GM21381 (cell line): ENCODE measurements around the gene HOXB7.
A peak's percentile ranks its signal among the peaks of the same experiment; 100 is the strongest.

Experiments
- ATAC-seq: cut with Tn5 transposase; IDR thresholded peaks from one replicate; pipeline ENCODE4 v1.9.1; 2021; ENCODE audit warnings: mild to moderate bottlenecking, moderate library complexity; ENCODE audit not compliant: unreplicated experiment

Gene HOXB7

DNA sequence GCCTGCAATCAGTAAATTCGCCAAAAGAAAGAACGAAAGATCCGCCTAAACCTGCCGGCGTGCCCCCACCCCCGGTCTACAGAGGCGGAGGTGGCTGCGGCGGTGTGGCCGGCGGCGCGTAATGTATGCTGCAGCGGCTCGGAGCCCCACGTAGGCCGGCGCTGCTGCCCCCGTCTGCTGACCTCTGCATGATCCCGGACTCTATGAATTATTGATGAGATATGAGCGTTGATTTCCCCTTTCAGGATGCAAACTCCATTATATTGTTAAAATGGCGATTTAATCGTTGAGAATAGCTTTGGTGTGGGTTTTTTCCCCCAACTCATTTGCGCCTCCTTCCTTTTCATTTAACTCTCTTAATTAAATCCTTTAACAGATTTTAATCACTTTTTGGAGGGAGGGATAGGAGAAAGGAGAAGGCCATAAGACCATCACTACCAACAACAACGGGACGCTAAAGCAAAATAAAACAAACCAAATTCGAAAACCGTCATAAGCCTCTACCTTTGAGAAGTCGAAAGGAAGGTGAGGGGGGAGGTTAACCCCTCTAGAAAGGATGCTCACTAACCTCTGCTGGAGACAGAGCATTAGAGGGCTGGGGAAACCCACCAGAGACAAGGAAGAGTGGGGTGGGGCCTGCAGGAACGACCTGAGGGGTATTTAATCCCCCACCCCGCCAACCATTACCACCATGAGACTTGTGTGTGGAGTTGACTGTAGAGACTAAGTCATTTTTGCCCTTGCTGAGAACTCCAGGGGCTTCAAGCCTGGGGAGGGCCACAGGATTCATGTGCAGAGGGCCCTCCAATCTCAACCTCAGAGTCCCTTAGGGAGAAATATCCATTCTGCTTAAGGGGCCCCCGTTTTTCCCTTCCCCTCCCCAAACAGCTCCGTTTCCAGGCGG lies 24.2 kb downstream of the HOXB7 start:
- no peak for ATAC-seq

GRCh38 chr17:48584223-48584741 lies 26.5 kb downstream of the HOXB7 start:
- no peak for ATAC-seq

GRCh38 chr17:48583708-48584222 lies 27.1 kb downstream of the HOXB7 start:
- no peak for ATAC-seq

DNA sequence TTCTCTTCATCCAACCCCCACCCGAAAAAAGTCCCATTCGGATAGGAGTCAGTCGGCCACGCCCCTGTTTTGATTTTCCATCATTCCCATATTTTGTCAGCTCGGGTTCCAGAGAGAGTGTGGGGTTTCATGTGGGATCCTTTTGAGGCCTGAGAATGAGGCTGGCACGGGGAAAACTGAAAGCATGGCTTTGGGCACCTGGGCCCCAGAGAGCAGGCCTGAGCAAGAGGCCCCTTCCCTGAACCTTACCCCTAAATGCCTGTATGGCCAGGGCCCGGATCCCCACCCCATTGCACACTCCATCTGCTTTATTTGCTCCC lies 28.1 kb downstream of the HOXB7 start:
- ATAC-seq, result no peak

GRCh38 chr17:48579760-48580554 lies 30.9 kb downstream of the HOXB7 start:
- ATAC-seq, result no peak

GRCh38 chr17:48579471-48579759 lies 31.4 kb downstream of the HOXB7 start:
- ATAC-seq, result no peak

DNA sequence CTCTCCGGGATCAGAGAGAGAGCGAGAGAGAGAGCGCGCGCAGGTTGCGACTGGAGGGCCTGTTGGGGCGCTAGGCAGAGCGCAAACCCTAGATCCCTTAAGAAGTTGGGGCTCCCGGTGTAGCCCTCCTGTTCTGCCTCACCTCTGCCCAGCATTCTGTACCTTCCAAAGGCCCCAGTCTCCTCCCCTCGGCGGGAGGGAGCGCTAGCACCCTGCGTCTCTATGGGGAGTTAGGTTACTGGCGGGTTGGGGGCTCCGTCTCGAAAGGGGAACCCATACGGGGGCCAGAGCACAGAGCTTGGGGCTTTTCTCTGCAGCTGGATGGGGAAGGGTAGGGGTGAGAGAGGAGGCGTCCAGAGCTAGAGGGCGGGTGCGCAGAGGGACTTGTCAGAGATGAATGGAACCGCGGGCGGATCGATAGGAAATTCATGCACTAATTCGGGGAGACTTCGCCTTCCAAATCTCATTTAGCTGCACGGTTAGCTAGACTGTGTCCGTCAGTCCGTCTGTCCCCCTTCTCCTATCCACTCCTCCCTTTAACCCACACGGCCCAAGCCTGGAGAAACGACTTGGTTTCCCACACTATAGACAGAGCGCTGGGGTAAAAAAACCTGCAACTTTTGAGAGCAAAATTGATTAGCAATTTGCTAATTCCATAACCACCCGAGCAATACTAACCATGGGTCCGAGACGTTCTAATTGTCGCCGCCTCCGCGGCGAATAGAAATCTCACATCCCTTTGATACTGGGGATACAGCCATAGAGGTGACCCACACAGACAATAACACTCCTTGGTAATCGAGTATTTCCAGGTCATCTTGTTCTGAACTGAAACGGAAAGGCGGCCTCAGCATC lies 32.0 kb downstream of the HOXB7 start:
- ATAC-seq, result peak; percentile 30

- ATAC-seq, result peak; percentile 57
These were observed 32.7 kb downstream of the HOXB7 start, which contains the start of gene HOXB4 for GRCh38 chr17:48577946-48578615. TSS of gene HOXB4 (minus strand) at chr17:48578350. CDS start at chr17:48578319, 31 bp downstream.

DNA sequence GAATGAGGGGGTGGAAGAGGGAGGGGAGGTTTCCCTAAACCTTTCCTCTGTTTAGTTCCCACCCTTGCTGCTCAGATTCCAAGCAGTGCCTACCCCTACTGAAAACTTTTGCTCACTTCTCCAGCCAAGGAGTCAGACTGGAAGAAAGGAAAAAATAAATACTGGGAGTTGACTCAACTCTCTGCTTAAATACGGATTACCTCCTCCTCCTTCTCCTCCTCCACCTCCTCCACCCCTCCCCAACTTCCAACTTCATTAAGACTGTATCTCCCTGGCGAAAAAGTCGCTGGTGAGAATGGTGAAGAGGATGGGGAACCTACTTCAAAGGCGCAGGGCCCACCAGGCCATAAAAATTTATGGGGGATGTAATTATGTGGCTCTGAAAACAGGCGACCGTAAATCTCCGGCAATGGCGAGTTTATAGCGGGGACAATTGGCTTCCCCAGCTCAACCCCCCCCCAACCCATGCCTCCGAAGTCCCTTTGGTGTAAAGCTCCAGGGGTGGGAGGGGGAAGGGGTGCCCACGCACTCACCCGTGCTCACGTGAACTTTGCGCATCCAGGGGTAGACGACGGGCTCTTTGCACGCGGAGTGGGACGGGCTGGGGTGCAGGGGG lies 33.4 kb downstream of the HOXB7 start:
- no peak for ATAC-seq

- no peak for ATAC-seq
These were observed 34.1 kb downstream of the HOXB7 start for GRCh38 chr17:48576479-48577309.

GRCh38 chr17:48575673-48576478 lies 34.9 kb downstream of the HOXB7 start:
- no peak for ATAC-seq

DNA sequence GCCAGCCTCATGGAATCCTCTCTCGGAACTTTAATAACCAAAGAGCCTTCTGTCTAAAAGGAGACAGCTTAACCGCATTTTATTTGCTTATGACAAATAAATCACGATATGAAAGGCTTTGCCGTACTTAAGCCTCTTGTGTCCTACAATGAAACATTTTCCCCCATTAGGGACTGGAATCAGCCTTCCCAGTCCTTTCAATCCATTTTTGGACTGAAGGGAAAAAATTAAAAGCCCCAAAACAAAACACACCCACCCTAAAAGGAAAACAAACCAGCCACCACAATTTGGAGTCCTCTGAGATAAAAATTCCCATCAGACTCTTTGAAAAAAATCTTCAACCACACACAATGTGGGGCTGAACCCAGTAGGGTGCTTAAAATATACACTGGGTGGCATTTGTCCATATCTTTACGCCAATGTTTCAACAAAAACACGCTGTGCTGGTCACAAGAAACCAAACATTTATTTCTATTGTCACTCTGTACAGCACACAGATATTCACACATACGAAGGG lies 35.7 kb downstream of the HOXB7 start:
- ATAC-seq, result no peak

- no peak for ATAC-seq
These were observed 36.2 kb downstream of the HOXB7 start for GRCh38 chr17:48574505-48575065.

DNA sequence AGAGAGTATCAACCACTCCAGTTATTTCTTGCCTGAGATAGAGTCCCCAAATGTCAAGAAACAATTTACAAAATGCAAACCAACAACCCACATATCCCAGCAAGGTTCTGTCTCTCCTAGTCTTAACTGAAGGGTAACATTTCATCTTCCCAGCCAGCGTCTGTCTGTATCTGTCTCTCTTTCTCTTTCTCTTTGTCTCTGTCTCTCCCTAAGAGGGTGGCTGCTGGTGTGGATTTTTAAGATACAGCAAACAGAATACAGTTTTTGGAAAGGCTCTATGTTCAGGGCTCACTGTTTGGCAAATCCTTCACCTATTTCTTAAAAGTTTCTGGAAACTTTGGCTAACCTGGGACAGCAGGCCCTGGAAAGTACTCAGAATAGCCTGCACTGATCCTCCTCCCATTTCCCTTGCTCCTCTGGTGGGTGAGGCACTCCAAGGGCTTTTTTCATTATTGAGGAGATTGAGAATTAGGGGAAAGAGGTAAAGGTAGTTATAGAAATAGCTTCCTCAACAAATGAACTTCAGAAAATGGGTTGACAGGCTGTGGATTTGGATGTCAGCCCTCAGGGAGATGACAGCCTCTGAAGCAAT lies 38.9 kb downstream of the HOXB7 start:
- no peak for ATAC-seq

DNA sequence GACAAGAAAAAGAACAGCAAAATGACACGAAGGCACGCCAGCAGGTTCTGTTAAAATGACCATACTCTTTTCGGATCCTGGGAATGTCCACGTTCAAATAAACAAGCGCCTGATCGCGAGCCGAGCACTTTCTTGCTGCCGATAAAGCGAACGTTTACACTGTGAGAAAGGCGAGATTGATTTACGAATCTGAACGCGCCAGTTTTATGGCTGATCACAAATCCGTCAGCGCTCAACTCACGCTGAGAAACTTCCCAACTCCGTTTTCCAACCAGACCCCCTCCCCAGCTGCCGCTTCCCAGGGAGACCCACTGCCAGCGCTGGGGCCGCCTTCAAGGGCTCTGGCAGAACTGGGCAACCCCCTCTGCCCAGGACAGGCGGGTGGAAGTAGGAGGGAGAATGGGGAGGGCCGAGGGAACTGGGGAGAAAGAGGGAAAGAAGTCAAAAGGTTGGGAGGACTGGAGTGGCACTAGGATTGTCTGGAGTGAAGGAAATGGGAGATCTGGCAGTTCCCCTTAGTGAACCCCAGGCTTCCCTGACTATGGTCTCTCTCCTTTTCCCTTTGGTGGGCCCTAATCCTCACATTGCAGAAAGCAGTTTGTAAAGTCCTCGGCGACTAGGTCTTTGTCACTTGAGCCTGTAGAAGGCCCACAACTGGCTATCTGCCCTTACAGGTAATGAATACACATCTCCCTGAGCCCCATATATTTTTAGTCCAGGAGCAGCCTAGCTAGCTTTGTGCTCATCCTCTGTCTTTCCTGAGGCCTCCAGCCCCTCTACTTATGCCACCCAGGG lies 39.6 kb downstream of the HOXB7 start:
- ATAC-seq, result no peak

GRCh38 chr17:48570325-48571023 lies 40.3 kb downstream of the HOXB7 start:
- no peak for ATAC-seq
